Neural progenitor cell (in vitro differentiated cells): ENCODE data around the gene SNX20. TPM values are rescaled to one million over a fixed set of nuclear protein-coding genes. Genes with fewer than 3 reads are reported as not detected.
A peak's percentile ranks its signal among the peaks of the same experiment; 100 is the strongest.

Source experiments
- DNase-seq: peaks from one replicate; pipeline ENCODE4 v3.0.0-alpha.2; 2016; ENCODE audit warnings: low spot score
- H2AFZ ChIP-seq: fragments of 200-600 bp; sonication (generic); replicated peaks from 2 replicates; pipeline ENCODE4 v1.6.1; 2016; ENCODE audit warnings: antibody characterized with exemption
- H3F3A ChIP-seq: fragments of 200-600 bp; sonication (generic); 2 replicates; pipeline ENCODE4 v1.6.1; 2016; ENCODE audit warnings: antibody characterized with exemption, low read depth
- H3K27ac ChIP-seq: fragments of 200-600 bp; sonication (generic); 2 replicates; pipeline ENCODE4 v1.5.1; 2016; ENCODE audit warnings: mild to moderate bottlenecking
- H3K27me3 ChIP-seq: fragments of 200-600 bp; sonication (generic); 2 replicates; pipeline ENCODE4 v1.6.1; 2016; ENCODE audit warnings: mild to moderate bottlenecking, moderate library complexity
- H3K36me3 ChIP-seq: fragments of 200-600 bp; sonication (generic); 2 replicates; pipeline ENCODE4 v1.5.1; 2016
- H3K4me1 ChIP-seq: fragments of 200-600 bp; sonication (generic); 2 replicates; pipeline ENCODE4 v1.6.1; 2016; ENCODE audit warnings: mixed run types
- H3K4me2 ChIP-seq: fragments of 200-600 bp; sonication (generic); 2 replicates; pipeline ENCODE4 v1.6.1; 2016
- H3K4me3 ChIP-seq: fragments of 200-600 bp; sonication (generic); 2 replicates; pipeline ENCODE4 v1.5.1; 2016
- H3K79me2 ChIP-seq: fragments of 200-600 bp; sonication (generic); 2 replicates; pipeline ENCODE4 v1.6.1; 2016; ENCODE audit warnings: low read depth
- H3K9ac ChIP-seq: fragments of 200-600 bp; sonication (generic); 2 replicates; pipeline ENCODE4 v1.6.1; 2016
- H3K9me3 ChIP-seq: fragments of 200-600 bp; sonication (generic); 2 replicates; pipeline ENCODE4 v1.5.1; 2016; ENCODE audit warnings: low read depth
- H4K20me1 ChIP-seq: fragments of 200-600 bp; sonication (generic); 2 replicates; pipeline ENCODE4 v1.6.1; 2016; ENCODE audit warnings: low read depth
- H3K27ac Mint-ChIP-seq: 3 replicates; pipeline ENCODE4 v1.8.0; 2021; ENCODE audit warnings: mixed read lengths
- H3K27me3 Mint-ChIP-seq: 2 replicates; pipeline ENCODE4 v1.8.0; 2022; ENCODE audit warnings: low read depth, mild to moderate bottlenecking, inconsistent platforms, moderate library complexity, mixed read lengths; ENCODE audit not compliant: insufficient read depth
- H3K36me3 Mint-ChIP-seq: 3 replicates; pipeline ENCODE4 v1.8.0; 2021; ENCODE audit warnings: mixed read lengths
- H3K4me1 Mint-ChIP-seq: 3 replicates; pipeline ENCODE4 v1.8.0; 2021; ENCODE audit warnings: mixed read lengths
- H3K4me3 Mint-ChIP-seq: 3 replicates; pipeline ENCODE4 v1.8.0; 2021; ENCODE audit warnings: mild to moderate bottlenecking, moderate library complexity, mixed read lengths
- H3K9me3 Mint-ChIP-seq: 3 replicates; pipeline ENCODE4 v1.8.0; 2020; ENCODE audit warnings: mixed read lengths
- CTCF ChIP-seq: fragments of 200-600 bp; sonication (generic); IDR thresholded peaks from 2 replicates; pipeline ENCODE4 v1.5.1; 2017; ENCODE audit warnings: antibody characterized with exemption, mild to moderate bottlenecking
- EZH2 ChIP-seq: fragments of 200-600 bp; sonication (generic); IDR thresholded peaks from 2 replicates; pipeline ENCODE4 v1.6.1; 2017; ENCODE audit warnings: antibody characterized with exemption, mild to moderate bottlenecking, moderate library complexity
- EZH2phosphoT487 ChIP-seq: fragments of 200-600 bp; sonication (generic); IDR thresholded peaks from 2 replicates; pipeline ENCODE4 v1.6.1; 2017; ENCODE audit warnings: antibody characterized with exemption
- total RNA-seq: library from RNA; depleted of rRNA; stranded (reverse); fragments of >200 nt; gene quantifications from 2 replicates; pipeline ENCODE4 v1.2.3, GENCODE V29; 2015; ENCODE audit warnings: low replicate concordance

Gene SNX20
- total RNA-seq, 1 donor from 2014 or later, result not detected

DNA sequence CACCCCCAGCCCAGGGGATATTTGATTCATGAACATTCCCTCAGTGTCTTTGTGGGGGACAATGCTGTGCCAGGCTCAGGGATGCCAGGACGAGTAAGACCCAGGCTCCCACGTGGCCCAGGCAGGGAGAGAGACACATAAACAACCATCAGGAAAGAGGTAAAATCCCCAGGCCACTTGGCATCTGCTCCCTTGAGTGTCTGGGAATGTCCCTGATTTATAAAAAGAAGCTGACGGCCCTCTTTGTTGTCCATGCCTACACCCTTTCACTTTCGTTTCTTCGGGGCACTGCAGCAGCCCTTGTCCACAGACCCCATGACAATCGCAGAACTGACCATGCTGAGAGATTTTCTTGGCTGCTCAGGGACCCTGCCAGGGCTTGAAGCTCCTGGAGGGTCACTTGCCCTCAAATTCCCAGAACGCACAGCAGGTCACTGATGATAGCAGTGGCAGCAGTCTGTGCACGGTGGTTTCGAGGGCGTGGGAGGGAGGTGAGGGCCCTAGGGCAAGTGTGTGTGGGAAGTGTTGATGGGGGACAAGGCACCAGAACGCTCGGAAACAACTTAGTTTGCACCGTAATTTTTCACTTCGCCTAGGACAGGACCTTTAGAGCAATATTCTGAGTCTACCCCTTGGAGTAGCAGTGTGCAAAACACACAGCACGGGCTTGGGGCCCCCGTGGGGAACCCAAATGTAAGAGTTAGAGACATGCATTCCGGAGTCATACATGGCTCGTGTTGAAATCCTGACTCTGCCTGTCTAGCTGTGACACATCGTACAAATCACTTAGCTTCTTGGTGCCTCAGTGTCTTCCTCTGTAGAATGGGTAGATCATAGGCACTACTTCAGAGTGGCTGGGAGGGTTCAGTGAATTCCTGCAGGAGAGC lies 17.0 kb upstream of the SNX20 start:
- Histone ChIP-seq H4K20me1 (no peaks in the 10 kb centered on the region), H3K4me1 (peaks cover 23% of the 10 kb centered on the region), H3K27me3 (peaks cover 21% of the 10 kb centered on the region), H3F3A (no peaks in the 10 kb centered on the region), H3K4me2 (no peak overlapping the region), H2AFZ (no peak overlapping the region), H3K27ac (no peak overlapping the region), H3K9ac (no peak overlapping the region), H3K79me2 (no peaks in the 10 kb centered on the region), H3K4me3 (no peak overlapping the region), H3K9me3 (no peaks in the 10 kb centered on the region), H3K36me3 (no peaks in the 10 kb centered on the region)
- Mint-ChIP-seq H3K27ac (peak overlapping the region; percentile 83), H3K4me3 (no peak overlapping the region), H3K36me3 (no peaks in the 10 kb centered on the region), H3K4me1 (peaks cover 24% of the 10 kb centered on the region), H3K27me3 (peaks cover 6% of the 10 kb centered on the region), H3K9me3 (no peaks in the 10 kb centered on the region)
- no peak for TF ChIP-seq CTCF
- no peak for TF ChIP-seq EZH2
- no peak for TF ChIP-seq EZH2phosphoT487
- no peak for DNase-seq

DNA sequence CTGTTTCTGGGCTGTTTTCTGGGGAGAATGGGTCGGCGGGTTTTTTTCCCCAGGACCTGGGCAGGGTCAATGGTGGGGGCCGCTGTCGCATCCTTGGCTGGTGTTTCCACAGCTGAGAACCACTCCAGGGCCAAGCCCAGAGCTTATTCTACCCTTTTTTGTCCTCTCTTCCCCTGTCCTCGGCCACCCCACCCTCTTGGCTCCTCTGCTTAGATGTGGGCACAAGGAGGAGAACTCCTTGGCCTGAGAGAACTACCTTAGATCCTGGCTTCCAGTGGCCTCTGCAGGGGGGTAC lies 16.3 kb upstream of the SNX20 start:
- peaks cover 12% of the 10 kb centered on the region for H3K27me3 Mint-ChIP-seq
- no peak for DNase-seq
- no peak overlapping the region for H3K4me3 Mint-ChIP-seq
- H3K36me3 Mint-ChIP-seq, result no peaks in the 10 kb centered on the region
- Histone ChIP-seq H3K4me2 (no peak overlapping the region), H3K27me3 (peaks cover 29% of the 10 kb centered on the region), H4K20me1 (no peaks in the 10 kb centered on the region), H3F3A (no peaks in the 10 kb centered on the region), H3K4me1 (peaks cover 23% of the 10 kb centered on the region), H3K79me2 (no peaks in the 10 kb centered on the region), H3K36me3 (no peaks in the 10 kb centered on the region), H2AFZ (no peak overlapping the region), H3K27ac (no peak overlapping the region), H3K9ac (no peak overlapping the region), H3K9me3 (no peaks in the 10 kb centered on the region), H3K4me3 (no peak overlapping the region)
- TF ChIP-seq EZH2, result no peak
- no peak for TF ChIP-seq EZH2phosphoT487
- no peak for TF ChIP-seq CTCF
- peaks cover 24% of the 10 kb centered on the region for H3K4me1 Mint-ChIP-seq
- H3K9me3 Mint-ChIP-seq, result no peaks in the 10 kb centered on the region
- H3K27ac Mint-ChIP-seq, result no peak overlapping the region

DNA sequence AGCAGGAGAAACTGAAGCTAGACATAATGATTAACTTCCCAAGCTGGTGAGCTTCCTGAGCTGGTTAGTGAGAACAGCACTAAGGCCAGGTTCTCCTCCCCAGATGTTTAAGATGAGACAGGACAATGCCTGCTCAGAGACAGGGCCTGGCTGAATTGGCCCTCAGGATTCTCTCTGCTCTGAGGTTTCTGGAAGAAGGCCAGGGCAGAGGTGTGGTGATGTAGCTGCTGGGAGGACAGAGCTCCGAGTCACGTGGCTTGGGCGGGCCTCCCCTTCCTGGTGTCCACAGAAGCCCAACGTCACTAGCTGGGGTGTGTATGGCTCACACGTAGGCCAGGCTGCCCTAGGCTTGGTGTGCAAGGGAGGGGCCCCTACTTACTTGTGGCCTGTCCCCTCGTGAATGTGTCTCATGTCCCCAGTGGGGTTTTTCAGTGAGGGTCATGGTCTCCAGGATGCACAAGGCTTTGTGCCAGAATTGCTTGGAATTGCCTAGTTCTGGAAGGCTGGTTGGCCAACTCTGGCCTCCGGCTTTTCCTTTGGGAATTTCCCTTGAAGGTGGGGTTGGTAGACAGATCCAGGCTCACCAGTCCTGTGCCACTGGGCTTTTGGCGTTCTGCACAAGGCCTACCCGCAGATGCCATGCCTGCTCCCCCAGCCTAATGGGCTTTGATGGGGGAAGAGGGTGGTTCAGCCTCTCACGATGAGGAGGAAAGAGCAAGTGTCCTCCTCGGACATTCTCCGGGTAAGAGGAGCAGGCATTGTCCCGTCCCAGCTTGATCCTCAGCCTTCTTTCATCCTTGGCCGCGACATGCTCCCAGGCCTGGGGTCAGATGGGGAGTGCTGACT lies 15.7 kb upstream of the SNX20 start:
- Histone ChIP-seq H2AFZ (no peak overlapping the region), H3K4me2 (no peak overlapping the region), H3K79me2 (no peaks in the 10 kb centered on the region), H3K4me3 (no peak overlapping the region), H3F3A (no peaks in the 10 kb centered on the region), H3K27me3 (peaks cover 35% of the 10 kb centered on the region), H3K4me1 (peaks cover 19% of the 10 kb centered on the region), H4K20me1 (no peaks in the 10 kb centered on the region), H3K9ac (no peak overlapping the region), H3K9me3 (no peaks in the 10 kb centered on the region), H3K36me3 (no peaks in the 10 kb centered on the region), H3K27ac (no peak overlapping the region)
- Mint-ChIP-seq H3K36me3 (no peaks in the 10 kb centered on the region), H3K4me1 (peaks cover 24% of the 10 kb centered on the region), H3K4me3 (no peak overlapping the region), H3K9me3 (no peaks in the 10 kb centered on the region), H3K27ac (no peak overlapping the region), H3K27me3 (peaks cover 14% of the 10 kb centered on the region)
- TF ChIP-seq CTCF (no peak), EZH2 (no peak), EZH2phosphoT487 (no peak)
- no peak for DNase-seq
